ENCODE results near the gene PHC2. TPM values are rescaled to one million over a fixed set of nuclear protein-coding genes. Genes with fewer than 3 reads are reported as not detected.

PHC2 gene
- total RNA-seq, 1 donor from 2014 or later: 155 TPM

GRCh38 chr1:33446590-33446989 is 15.7 kb upstream of the PHC2 start:
- peaks cover 7% of the 10 kb centered on the region for H3K9me3 Mint-ChIP-seq

GRCh38 chr1:33445108-33445507 is 14.2 kb upstream of the PHC2 start:
- peaks cover 23% of the 10 kb centered on the region for H3K4me1 Mint-ChIP-seq
- H3K27ac Mint-ChIP-seq (ENCODE audit: unreplicated experiment): no peak overlapping the region
- TF ChIP-seq CTCF (conservative IDR thresholded peaks at IDR 0.05): no peak
- DNase-seq (ENCODE audit: low read depth, low spot score): no peak
- no peaks in the 10 kb centered on the region for H3K36me3 Mint-ChIP-seq (ENCODE audit: low read depth)
- H3K9me3 Mint-ChIP-seq: peaks cover 4% of the 10 kb centered on the region
- no peak overlapping the region for H3K4me3 Mint-ChIP-seq
- H3K27me3 Mint-ChIP-seq (ENCODE audit: low read depth): peaks cover 4% of the 10 kb centered on the region

More at GRCh38 chr1:33446590-33446989, 15.7 kb upstream of the PHC2 start:
- peaks cover 1% of the 10 kb centered on the region for H3K27me3 Mint-ChIP-seq (ENCODE audit: low read depth)
- no peak overlapping the region for H3K27ac Mint-ChIP-seq (ENCODE audit: unreplicated experiment)
- H3K36me3 Mint-ChIP-seq (ENCODE audit: low read depth): no peaks in the 10 kb centered on the region
- peaks cover 23% of the 10 kb centered on the region for H3K4me1 Mint-ChIP-seq
- TF ChIP-seq CTCF (conservative IDR thresholded peaks at IDR 0.05): no peak
- H3K4me3 Mint-ChIP-seq: no peak overlapping the region
- DNase-seq (ENCODE audit: low read depth, low spot score): no peak

- DNase-seq (ENCODE audit: low read depth, low spot score): no peak
- Mint-ChIP-seq H3K9me3 (peaks cover 3% of the 10 kb centered on the region), H3K27me3 (ENCODE audit: low read depth) (peaks cover 4% of the 10 kb centered on the region), H3K4me1 (peaks cover 23% of the 10 kb centered on the region), H3K27ac (ENCODE audit: unreplicated experiment) (no peak overlapping the region), H3K36me3 (ENCODE audit: low read depth) (no peaks in the 10 kb centered on the region), H3K4me3 (no peak overlapping the region)
- TF ChIP-seq CTCF (conservative IDR thresholded peaks at IDR 0.05): no peak
Measured at GRCh38 chr1:33443705-33444180, 12.8 kb upstream of the PHC2 start.

- no peak overlapping the region for H3K4me3 Mint-ChIP-seq
- H3K27me3 Mint-ChIP-seq (ENCODE audit: low read depth): peaks cover 4% of the 10 kb centered on the region
- no peak for TF ChIP-seq CTCF (conservative IDR thresholded peaks at IDR 0.05)
- no peaks in the 10 kb centered on the region for H3K36me3 Mint-ChIP-seq (ENCODE audit: low read depth)
- peaks cover 3% of the 10 kb centered on the region for H3K9me3 Mint-ChIP-seq
- H3K27ac Mint-ChIP-seq (ENCODE audit: unreplicated experiment): no peak overlapping the region
- no peak for DNase-seq (ENCODE audit: low read depth, low spot score)
- H3K4me1 Mint-ChIP-seq: peaks cover 23% of the 10 kb centered on the region
Measured at GRCh38 chr1:33443080-33443704, 12.3 kb upstream of the PHC2 start.

- H3K4me3 Mint-ChIP-seq: no peak overlapping the region
- H3K9me3 Mint-ChIP-seq: peaks cover 3% of the 10 kb centered on the region
- peaks cover 23% of the 10 kb centered on the region for H3K4me1 Mint-ChIP-seq
- H3K27ac Mint-ChIP-seq (ENCODE audit: unreplicated experiment): no peak overlapping the region
- peaks cover 4% of the 10 kb centered on the region for H3K27me3 Mint-ChIP-seq (ENCODE audit: low read depth)
- no peak for TF ChIP-seq CTCF (conservative IDR thresholded peaks at IDR 0.05)
- H3K36me3 Mint-ChIP-seq (ENCODE audit: low read depth): no peaks in the 10 kb centered on the region
- DNase-seq (ENCODE audit: low read depth, low spot score): no peak
Measured at GRCh38 chr1:33442141-33442540, 11.2 kb upstream of the PHC2 start.

All from neural crest cell (in vitro differentiated cells).